Lower lobe of right lung (tissue), 2 donors: ENCODE results near the gene ALDH1A3. TPM values are rescaled to one million over a fixed set of nuclear protein-coding genes. Genes with fewer than 3 reads are reported as not detected.
A peak's percentile ranks its signal among the peaks of the same experiment; 100 is the strongest.

ENCODE experiments used
- ATAC-seq, 2 donors: fragments of 200-7000 bp; cut with Tn5 transposase; one replicate each; pipeline ENCODE4 v1.9.1; 2020 to 2022; ENCODE audit warnings: mild to moderate bottlenecking in 2 of 2, moderate library complexity in 2 of 2
- DNase-seq: peaks from one replicate; pipeline ENCODE4 v3.0.0-alpha.2; 2020
- H3K27ac ChIP-seq: fragments of 200-600 bp; one replicate; pipeline ENCODE4 v1.8.0; 2022
- H3K27me3 ChIP-seq: fragments of 200-600 bp; one replicate; pipeline ENCODE4 v1.8.0; 2022; ENCODE audit warnings: low read depth
- H3K36me3 ChIP-seq: fragments of 200-600 bp; one replicate; pipeline ENCODE4 v1.8.0; 2022; ENCODE audit warnings: mild to moderate bottlenecking
- H3K4me1 ChIP-seq: fragments of 200-600 bp; one replicate; pipeline ENCODE4 v1.8.0; 2022
- H3K4me3 ChIP-seq: fragments of 200-600 bp; one replicate; pipeline ENCODE4 v1.8.0; 2022; ENCODE audit warnings: mild to moderate bottlenecking
- H3K9me3 ChIP-seq: fragments of 200-600 bp; one replicate; pipeline ENCODE4 v1.8.0; 2022
- intact Hi-C: fragments of 100-400 bp; cut with DNase I; formaldehyde crosslinking; loops from one replicate; pipeline ENCODE4 v1.11.0; 2022
- total RNA-seq: library from RNA; stranded (reverse); fragmentation: NEBNext Ultra II Directional; extraction: Animal tissue kit (Norgen Biotek cat#: 25700); gene quantifications from one replicate; pipeline ENCODE4 v1.2.1, GENCODE V29; 2021
- TF ChIP-seq, protein P1 (sequence below): fragments of 200-600 bp; IDR thresholded peaks from one replicate; pipeline ENCODE4 v1.8.0; 2022; ENCODE audit warnings: antibody characterized with exemption, mild to moderate bottlenecking
- donor health status: DM: no; HTN: yes; CAD: no; lungs with severe emphysema.

Gene ALDH1A3
- total RNA-seq, 1 donor from 2014 or later: 9.7 TPM

DNA sequence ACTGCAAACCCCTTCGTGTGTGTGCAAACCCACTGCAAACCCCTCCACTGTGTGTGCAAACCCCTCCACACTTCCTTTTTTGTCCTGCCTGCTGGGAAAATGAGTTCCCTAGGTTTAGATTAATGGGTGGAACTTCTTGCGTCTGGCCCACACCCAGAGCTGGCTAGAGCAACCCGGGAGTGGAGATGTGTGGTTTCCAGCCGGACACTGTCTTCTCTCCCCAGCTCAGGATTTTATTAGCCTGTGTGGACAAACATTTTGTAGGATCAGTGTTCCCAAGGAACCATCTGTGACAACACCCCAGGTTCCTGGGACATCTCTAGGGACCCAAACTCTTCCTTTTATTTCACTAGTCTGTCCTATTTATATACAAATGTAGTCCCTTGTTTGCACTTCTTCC is 29.9 kb downstream of the ALDH1A3 start:
- DNase-seq: no peak

DNA sequence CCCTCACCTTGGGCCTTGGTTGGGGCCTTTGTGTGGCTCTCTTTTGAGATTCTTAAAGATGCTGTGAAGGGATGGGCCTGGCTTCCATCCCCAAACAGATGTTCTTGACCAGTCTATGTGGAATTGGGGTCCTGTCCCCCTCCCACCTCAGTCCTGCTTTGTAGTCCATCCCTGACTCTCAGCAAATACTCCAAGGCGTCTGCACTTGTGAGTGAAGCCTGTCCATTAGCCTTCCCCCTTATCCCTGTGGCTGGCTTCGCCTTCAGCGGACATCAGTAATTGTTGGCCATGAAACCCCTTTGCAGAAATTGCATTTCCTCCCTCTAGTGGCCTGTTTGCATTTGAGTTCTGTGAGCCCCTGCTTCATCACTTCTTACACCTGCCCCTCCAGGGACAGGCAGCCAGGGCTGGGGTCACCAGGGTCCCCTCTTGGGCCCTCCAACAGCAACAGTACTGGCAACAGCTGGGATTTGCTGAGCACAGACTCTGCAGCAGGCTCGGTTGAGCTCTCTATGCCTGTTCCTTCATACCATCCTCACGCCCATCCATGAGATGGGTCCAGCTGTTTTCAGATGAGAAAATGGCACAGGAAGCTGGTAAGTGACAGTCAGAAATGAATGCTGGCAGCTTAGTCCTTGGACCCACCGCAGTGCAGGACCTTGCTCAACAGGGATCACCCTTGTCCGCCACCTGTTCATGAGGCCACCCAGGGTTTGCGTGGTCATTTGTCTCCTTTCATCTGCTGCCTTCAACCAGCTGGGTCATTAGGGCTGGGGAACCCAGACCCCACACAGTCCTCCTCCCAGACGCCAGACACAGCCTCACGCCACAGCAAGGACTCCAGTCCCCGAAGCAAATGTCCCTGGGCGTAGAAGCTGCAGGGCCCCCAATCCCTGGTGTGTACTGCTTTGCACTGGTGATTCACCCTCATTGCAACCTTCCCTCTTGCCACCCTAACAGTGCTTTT is 30.6 kb downstream of the ALDH1A3 start:
- Histone ChIP-seq H3K27ac (no peak overlapping the region), H3K4me1 (no peaks in the 10 kb centered on the region), H3K4me3 (no peak overlapping the region), H3K27me3 (peaks cover 5% of the 10 kb centered on the region), H3K36me3 (no peaks in the 10 kb centered on the region), H3K9me3 (no peaks in the 10 kb centered on the region)
- TF ChIP-seq, protein P1, sequence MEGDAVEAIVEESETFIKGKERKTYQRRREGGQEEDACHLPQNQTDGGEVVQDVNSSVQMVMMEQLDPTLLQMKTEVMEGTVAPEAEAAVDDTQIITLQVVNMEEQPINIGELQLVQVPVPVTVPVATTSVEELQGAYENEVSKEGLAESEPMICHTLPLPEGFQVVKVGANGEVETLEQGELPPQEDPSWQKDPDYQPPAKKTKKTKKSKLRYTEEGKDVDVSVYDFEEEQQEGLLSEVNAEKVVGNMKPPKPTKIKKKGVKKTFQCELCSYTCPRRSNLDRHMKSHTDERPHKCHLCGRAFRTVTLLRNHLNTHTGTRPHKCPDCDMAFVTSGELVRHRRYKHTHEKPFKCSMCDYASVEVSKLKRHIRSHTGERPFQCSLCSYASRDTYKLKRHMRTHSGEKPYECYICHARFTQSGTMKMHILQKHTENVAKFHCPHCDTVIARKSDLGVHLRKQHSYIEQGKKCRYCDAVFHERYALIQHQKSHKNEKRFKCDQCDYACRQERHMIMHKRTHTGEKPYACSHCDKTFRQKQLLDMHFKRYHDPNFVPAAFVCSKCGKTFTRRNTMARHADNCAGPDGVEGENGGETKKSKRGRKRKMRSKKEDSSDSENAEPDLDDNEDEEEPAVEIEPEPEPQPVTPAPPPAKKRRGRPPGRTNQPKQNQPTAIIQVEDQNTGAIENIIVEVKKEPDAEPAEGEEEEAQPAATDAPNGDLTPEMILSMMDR: no peak
- DNase-seq (no peak), ATAC-seq (no peak)
- intact Hi-C loops: loop anchor here (10.0 kb wide), 1 partner anchor 95 kb away; no protein-coding TSS in a partner anchor

More for the DNA sequence above, 29.9 kb downstream of the ALDH1A3 start:
- Histone ChIP-seq H3K9me3 (no peaks in the 10 kb centered on the region), H3K4me3 (no peak overlapping the region), H3K4me1 (no peaks in the 10 kb centered on the region), H3K27ac (no peak overlapping the region), H3K36me3 (no peaks in the 10 kb centered on the region), H3K27me3 (peaks cover 5% of the 10 kb centered on the region)
- intact Hi-C loops: no loop called here
- TF ChIP-seq, protein P1: no peak
- ATAC-seq: no peak

DNA sequence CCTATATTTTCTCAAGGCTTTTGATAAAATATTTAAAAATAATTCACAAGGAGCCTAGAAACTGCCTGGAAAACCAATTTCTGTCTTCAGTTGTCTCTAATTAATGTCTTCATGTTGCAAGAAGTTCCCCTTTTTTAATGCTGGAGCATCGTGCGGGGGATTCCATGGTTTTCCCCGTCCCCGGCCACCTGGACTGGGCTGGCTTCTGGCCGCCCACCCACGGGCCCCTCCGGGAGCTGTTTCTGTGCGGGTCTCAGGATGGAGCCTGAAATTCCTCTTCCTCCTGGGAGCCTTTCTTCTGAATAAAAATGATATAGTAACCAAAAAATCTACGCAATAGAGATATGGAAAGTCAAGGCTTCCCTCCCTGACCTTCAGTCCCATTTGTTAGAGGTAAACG is 31.5 kb downstream of the ALDH1A3 start:
- Histone ChIP-seq H3K36me3 (no peaks in the 10 kb centered on the region), H3K4me1 (no peaks in the 10 kb centered on the region), H3K27me3 (peaks cover 5% of the 10 kb centered on the region), H3K27ac (no peak overlapping the region), H3K4me3 (no peak overlapping the region), H3K9me3 (no peaks in the 10 kb centered on the region)
- ATAC-seq (no peak), DNase-seq (no peak)
- TF ChIP-seq, protein P1: no peak
- intact Hi-C loops: loop anchor here (10.0 kb wide), 1 partner anchor 94 kb away; no protein-coding TSS in a partner anchor

DNA sequence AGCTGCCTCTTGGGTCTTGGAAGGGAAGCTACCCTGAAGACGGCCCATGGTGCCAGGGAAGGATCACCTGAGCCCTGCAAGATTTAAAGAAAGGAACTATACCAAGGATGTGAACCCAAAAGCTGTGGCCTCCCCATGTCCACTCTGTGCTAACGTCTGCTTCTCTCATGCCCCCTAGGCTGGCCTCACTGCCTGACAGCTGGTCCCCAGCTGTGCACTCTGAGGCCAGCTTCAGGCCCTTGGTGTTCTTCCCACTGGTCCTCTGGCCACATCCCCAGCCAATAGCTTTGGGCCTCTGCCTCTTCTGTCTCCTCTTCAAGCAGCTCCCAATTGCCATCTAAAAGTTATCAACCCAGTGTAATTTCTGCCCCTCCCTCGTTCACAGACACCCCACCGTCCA is 34.3 kb downstream of the ALDH1A3 start:
- no peaks in the 10 kb centered on the region for H3K9me3 ChIP-seq
- ATAC-seq (no peak), DNase-seq (no peak)
- H3K4me1 ChIP-seq: peaks cover 14% of the 10 kb centered on the region
- H3K36me3 ChIP-seq: no peaks in the 10 kb centered on the region
- TF ChIP-seq, protein P1: no peak
- no peak overlapping the region for H3K27ac ChIP-seq
- intact Hi-C loops: loop anchor here (10.0 kb wide), 1 partner anchor 91 kb away; no protein-coding TSS in a partner anchor
- no peak overlapping the region for H3K4me3 ChIP-seq
- H3K27me3 ChIP-seq: peaks cover 5% of the 10 kb centered on the region

DNA sequence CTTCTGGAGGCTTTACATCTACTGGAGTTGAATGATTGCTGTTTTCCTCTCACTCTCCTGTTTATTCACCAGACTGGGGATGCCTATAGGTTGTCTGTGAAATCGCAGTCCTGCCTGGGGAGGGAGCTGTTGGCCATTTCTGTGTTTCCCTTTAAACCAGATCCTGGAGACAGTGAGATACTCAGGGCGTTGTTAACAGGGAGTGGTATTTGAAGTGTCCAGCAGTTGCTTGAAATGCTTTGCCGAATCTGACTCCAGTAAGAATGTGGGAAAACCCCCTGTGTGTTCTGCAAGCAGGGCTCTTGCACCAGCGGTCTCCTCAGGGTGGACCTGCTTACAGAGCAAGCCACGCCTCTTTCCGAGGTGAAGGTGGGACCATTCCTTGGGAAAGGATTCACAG is 35.2 kb downstream of the ALDH1A3 start:
- ATAC-seq: peak; percentile 65 to 67
- Histone ChIP-seq H3K4me3 (no peak overlapping the region), H3K9me3 (no peaks in the 10 kb centered on the region), H3K36me3 (no peaks in the 10 kb centered on the region), H3K27ac (no peak overlapping the region), H3K27me3 (peaks cover 5% of the 10 kb centered on the region), H3K4me1 (peaks cover 15% of the 10 kb centered on the region)
- intact Hi-C loops: loop anchor here (10.0 kb wide), 1 partner anchor 90 kb away; no protein-coding TSS in a partner anchor
- DNase-seq: no peak
- TF ChIP-seq, protein P1: peak; percentile 27
